Activated T-helper 9 cell treated with anti-CD3 and anti-CD28 coated beads, Interleukin-2, amount 50 U/mL, for 16 hours (primary cell): ENCODE results near the gene AARSD1.
"Not testable (repeated sequence)": the region's sequence is repeated elsewhere in the genome, so short reads cannot be mapped to it uniquely, and the experiment has no call there.

ENCODE experiments used
- DNase-seq: peaks from one replicate; pipeline ENCODE4 v3.0.0-alpha.2; 2020; ENCODE audit warnings: low read depth

AARSD1 gene, protein sequence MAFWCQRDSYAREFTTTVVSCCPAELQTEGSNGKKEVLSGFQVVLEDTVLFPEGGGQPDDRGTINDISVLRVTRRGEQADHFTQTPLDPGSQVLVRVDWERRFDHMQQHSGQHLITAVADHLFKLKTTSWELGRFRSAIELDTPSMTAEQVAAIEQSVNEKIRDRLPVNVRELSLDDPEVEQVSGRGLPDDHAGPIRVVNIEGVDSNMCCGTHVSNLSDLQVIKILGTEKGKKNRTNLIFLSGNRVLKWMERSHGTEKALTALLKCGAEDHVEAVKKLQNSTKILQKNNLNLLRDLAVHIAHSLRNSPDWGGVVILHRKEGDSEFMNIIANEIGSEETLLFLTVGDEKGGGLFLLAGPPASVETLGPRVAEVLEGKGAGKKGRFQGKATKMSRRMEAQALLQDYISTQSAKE

DNA sequence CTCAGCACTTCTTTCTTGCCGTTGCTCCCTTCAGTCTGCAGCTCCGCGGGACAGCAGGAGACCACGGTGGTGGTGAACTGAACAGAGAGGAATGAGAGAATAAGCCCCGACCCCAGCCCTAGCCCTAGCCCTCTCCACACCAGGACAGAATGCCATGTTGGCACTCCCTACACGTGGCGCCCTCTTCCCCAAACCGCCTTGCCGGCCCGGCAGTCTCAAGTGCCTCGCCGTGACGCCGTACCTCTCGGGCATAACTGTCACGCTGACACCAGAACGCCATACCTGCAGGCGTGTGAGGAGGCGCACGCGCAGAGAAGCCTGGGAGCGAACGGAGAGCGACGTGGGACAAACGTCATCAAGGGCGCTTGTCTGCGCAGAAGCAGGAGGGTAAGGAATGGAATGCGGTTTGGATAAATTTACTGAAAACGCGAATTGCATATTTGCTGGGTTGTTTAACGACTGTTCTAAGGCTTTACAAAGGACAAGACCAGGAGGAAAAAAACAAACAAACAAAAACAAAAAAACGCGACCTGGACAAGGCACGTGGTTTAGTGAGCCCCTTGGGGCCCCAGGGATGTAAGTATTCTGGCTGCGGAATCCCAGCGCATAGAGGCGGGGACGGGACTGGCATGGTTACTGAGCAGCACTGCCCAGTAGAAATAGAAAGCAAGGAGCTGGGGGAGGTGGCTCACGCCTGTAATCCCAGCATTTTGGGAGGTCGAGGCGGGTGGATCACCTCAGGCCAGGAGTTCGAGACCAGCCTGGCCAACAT lies at the start of gene AARSD1:
TSS of gene AARSD1 (minus strand) at position 294 of the 772 bp plus-strand sequence. CDS start at position 280, 14 bp downstream.
- peak; percentile 83 for DNase-seq

DNA sequence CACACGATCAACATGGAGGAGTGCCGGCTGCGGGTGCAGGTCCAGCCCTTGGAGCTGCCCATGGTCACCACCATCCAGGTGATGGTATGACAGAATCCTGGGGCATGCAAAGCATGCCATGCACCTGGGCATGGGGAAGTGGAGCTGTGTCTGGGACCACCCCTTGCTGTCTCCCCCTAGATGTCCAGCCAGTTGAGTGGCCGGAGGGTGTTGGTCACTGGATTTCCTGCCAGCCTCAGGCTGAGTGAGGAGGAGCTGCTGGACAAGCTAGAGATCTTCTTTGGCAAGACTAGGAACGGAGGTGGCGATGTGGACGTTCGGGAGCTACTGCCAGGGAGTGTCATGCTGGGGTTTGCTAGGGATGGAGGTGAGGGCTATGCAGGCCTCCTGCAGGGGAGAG lies 49.0 kb upstream of the AARSD1 start:
- no peak for DNase-seq

DNA sequence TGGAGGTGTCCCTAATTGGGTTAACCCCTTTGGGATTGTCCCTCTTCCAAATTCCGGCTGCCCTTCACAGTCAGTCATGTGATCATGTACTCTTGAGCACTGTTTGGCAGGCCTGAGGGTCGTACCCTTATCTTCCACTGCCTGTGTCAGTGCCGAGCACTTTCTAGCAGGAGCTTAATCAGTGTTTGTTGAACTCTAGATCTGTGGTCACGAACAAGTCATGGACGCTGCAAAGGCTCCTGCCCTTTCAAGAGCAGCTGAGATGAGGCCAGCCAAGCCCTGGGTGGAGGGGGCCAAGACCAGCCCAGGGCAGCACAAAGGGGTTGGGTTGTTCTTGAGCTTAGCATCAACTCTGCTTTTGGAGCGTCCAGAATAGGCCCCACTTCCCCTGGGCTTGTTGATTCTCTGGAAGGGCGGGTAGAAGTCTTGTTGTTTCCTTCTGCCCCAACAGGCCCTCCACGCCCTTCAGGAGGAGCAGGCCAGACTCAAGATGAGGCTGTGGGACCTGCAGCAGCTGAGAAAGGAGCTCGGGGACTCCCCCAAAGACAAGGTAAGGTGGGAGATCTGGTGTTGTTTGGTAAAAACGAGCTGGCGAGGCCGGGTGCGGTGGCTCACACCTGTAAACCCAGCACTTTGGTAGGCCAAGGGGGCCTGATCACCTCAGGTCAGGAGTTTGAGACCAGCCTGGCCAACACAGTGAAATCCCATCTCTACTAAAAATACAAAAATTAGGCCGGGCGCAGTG lies 47.6 kb upstream of the AARSD1 start:
- no peak for DNase-seq

DNA sequence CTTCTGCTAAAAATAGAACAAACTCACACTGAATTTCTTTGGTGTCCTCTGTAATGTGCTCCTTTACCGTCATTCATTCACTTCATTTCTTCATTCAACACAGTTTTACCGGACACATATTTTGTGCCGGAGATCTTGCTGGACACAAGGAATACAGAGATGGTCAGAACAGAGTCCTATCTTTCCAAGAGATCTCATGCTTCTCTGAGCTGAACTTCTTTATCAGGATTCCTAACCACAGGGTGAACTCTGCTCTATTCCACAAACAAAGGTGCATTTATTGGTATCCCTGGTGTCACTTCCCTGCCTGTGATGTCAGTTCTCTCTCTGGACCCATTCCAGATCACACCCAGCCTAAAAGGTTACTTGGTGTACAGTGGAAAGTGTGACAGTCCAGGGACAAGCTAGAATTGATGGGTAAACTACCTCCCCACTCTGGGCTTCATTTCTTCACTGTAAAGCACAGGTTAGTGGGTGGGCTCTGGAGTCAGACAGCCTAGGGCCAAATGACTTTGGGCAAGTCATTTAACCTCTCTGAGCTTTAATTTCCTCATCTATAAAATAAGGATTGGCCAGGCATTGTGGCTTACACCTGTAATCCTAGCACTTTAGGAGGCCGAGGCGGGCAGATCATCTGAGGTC lies 46.5 kb upstream of the AARSD1 start:
- DNase-seq: no peak

DNA sequence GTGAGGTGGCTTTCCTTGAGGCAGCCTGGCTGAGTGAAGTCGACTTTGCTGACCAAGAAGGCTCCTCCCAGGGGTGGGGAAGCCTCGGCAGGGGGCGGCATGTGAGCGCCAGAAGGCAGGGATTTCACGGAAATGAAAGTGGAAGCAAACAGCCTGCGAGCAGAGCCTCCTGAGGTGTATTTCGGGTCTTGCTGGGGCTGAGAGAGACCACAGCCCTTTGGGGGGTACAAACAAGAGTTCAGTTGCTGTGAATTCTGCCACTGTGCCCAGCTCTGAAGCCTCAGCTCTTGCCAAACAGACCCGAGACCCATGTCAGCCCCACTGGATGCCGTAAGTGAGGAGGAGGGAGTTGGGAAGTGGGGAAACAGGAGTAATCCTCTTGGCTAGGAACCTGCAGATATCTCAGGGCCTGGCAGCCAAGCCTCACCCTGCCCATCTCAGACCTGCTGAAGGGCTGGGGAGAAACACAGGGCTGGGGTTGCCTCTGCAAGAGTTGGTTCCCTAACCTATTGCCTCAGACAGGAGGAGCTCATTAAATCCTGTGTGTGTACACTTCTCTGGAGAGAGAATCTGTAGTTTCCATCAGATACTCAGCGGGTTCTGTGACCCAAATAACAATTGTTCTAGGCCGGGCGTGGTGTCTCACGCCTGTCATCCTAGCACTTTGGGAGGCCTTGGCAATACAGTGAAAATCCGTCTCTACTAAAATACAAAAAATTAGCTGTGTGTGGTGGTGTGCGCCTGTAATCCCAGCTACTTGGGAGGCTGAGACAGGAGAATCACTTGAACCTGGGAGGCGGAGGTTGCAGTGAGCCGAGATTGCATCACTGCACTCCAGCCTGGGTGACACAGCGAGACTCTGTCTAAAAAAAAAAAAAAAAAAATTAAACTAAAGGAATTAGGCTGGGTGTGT lies 42.6 kb upstream of the AARSD1 start, which contains the start of gene IFI35:
TSS of gene IFI35 (plus strand) at position 146 of the 913 bp plus-strand sequence. CDS start at position 310, 164 bp downstream.
- DNase-seq: peak; percentile 76

DNA sequence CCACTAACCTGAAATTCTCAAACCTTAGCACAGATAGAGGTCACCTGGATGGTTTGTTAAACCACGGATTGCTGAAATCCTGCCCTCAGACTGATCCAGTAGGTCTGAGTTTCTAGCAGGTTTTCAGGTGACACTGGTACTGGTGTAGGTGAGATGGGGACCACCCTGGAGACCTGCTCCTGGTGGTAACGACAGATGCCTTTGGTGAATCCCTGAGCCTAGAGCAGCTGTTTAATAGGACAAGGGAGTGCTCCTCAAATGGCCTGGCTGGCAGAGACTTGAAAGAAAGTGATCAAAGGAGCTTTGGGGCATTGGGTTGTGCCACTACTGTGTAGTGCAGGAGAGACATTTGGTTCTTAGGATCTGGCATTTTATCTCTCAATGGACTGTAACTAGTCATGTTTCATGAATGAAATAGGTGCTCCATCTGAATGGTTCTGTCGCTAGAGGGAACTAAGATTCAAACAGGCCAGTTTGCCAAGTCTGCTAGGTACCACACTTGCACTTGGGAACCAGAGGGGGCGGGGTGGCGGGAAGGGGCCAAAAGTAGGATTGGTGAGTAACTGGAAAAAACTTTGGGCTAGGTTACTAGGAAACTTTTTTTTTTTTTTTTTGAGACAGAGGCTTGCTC lies 39.4 kb upstream of the AARSD1 start:
- no peak for DNase-seq

DNA sequence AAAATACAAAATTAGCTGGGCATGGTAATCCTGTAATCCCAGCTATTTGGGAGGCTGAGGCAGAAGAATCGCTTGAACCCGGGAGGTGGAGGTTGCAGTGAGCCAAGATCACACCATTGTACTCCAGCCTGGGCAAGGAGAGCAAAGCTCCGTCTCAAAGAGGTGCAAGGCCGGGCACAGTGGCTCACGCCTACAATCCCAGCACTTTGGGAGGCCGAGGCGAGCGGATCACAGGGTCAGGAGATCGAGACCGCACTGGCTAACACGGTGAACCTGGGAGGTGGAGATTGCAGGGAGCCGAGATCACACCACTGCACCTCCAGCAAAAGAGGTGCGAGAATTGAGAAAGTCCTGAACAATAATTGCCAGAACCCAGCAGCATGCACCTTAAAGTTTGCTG lies 36.6 kb upstream of the AARSD1 start:
- not testable (repeated sequence) for DNase-seq

DNA sequence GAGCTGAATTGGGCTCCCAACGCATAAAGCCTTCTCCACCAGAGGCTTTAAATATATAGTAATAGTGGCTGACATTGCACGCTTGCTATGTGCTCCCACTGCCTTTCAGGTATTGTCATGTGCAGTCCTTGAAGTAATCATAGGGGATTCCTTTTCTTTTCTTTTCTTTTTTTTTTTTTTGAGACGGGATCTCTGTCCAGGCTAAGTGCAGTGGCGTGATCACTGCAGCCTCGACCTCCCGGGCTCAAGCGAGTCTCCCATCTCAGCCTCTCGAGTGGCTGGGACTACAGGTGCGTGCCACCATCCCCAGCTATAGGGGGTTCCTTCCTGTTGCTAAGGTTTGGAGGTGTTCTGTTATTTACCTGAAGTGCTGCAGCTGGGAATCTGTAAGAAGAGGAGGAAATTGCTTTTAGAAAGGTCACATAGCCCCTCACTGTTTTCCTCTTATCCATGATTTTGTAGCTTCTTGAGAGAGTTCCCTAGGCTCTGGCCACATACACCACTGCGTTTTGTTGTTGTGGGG lies 34.8 kb upstream of the AARSD1 start:
- DNase-seq: no peak

DNA sequence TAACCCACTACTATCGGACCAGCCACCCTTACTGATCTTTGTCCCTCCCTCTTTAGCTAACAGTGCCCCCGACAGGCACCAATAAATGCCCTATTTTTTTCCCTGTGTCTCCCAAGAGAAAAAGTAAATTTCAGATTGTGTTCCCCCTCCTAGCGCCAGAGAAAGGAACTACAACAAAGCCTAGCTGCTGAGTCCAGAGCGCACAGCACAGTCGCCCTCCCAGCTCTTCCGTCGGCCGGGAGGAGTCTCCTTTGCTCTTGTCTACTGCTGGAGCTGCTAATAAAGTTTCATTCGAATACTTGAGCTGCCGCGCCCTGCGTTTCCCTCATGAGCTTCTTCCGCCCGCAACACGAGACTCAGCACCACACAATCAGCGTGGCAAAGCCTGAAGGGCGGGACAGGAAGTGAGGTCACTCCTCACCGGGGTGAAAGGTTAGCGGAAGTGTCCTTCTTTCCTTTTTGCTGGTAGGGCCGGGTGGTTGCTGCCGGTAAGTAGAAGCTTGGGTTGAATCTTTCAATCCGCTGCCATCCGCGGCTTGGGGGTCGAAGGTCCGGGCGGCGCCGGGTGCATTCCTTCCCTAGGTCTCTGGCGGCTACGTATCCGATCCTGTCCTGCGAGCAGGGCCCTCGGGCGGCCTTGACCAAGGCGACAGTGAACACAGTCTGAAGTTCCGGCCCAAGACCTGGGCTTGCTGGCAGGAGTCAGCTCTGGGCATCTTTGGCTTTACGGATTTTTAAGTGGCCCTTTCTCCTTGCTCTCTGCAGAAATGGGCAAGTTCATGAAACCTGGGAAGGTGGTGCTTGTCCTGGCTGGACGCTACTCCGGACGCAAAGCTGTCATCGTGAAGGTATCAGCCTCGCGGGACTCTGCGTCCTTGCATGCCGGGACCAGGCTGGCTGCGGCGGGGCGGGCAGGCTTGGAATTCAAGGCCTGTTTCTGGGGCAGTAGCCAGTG lies 34.0 kb upstream of the AARSD1 start, which contains the start of gene RPL27:
TSS of gene RPL27 (plus strand) at position 436 of the 955 bp plus-strand sequence. CDS start at position 768, 332 bp downstream.
- DNase-seq: peak; percentile 95

DNA sequence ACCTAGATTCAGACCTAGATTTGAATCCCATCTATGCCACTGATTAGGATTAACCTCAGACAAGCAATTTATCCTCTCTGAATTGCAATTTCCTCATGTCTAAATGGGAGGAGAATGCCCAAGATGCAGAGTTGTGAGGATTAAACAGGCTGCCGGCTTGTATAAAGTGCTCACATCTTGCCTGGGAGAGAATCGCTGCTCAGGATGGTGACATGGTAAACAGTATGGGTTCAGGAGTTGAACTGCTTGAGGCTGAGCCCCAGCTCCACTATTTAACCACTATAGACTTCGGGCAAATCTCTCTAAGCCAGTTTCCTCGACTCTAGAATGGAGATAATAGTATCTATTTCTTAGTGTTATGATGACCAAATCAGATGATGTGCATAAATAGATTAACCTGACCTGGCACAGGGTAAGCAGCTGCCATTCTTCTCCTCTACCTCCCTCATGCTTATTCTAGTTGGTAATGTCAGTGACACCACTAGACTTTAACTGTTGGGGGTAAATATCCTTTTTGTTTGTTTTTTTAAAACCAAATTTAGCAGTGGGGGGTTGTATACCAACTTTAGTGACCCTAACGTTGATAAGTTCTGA lies 33.2 kb upstream of the AARSD1 start:
- no peak for DNase-seq

DNA sequence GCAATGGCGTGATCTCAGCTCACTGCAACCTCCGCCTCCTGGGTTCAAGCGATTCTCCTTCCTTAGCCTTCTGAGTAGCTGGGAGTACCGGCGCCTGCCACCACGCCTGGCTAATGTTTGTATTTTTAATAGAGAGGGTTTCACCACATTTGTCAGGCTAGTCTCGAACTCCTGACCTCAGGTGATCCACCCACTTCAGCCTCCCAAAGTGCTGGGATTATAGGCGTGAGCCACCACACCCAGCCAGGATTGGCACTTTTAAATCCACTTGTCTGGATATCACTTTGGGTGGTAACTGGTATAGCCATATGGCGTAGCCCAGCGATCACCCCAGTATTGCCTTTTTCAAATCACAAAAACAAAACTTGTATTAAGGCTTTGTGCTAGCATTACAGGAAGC lies 29.7 kb upstream of the AARSD1 start:
- not testable (repeated sequence) for DNase-seq

DNA sequence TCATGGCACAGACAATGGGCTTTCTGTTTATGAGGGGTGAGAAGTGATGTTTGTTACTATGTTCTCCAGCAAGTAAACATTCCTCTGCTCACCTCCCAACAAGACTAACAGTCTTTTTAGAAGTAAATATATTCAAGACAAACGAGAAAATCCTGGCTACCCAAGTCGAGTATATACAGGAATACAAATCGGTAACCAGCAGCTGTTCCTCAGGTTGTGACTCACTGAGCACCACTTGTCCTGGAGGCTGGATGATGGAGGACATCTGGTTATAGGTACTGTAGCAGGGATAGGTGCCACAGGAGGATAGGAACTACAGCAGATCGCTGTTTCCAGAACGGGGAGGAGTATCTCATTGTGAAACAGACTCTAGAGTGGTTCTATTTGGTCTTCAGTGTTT lies 28.6 kb upstream of the AARSD1 start:
- no peak for DNase-seq

DNA sequence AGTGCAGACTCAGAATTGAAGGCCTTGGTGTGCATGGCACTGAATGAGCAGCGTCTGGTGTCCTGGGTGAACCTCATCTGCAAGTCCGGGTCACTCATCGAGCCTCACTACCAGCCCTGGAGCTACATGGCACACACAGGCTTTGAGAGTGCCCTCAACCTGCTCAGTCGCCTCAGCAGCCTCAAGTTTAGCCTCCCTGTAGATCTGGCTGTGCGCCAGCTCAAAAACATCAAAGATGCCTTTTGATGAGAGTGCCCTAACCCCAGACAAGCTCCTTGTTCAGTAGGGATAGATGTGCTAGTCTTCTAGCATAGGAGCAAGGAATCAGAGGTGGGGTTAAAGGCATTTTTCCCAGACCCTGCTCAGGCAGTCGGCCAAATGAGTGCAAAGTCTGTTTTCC lies 27.2 kb upstream of the AARSD1 start:
- no peak for DNase-seq

DNA sequence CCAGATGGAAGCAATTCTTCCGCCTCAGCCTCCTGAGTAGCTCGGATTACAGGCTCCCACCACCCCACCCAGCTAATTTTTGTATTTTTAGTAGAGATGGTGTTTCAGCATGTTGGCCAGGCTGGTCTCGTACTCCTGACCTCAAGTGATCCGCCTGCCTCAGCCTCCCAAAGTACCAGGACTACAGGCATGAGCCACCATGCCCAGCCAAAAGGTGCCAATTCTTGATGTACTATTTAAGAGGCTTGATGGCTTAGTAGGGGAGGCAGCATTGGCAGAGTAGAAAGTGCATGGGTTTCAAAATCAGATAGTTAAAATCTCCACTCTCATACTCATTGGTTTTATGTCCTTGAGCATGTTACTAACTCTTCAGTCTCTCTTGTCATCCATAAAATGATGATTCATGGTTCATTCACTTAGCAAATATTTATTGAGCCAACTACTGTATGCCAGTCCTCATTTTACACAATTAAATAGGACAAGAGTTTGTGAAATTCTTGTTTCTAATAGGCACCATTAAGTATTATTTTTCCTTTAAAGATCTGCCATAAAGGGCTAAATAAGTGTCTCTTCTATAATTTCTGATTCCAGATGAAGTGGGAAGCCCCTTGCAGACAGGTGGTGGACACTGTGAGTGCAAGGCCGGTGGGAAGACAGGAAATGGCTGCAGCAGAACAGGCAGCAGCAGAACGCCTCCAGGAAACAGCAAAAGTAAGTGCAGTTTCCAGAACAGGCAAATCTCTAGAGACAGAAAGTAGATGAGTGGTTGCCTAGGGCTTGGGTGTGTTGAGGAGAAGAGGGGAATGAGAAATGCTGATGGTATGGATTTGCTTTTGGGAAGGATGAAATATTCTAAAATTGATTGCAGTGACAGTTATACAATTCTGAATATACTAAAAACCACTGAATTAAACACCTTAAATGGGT lies 25.7 kb upstream of the AARSD1 start:
- no peak for DNase-seq

DNA sequence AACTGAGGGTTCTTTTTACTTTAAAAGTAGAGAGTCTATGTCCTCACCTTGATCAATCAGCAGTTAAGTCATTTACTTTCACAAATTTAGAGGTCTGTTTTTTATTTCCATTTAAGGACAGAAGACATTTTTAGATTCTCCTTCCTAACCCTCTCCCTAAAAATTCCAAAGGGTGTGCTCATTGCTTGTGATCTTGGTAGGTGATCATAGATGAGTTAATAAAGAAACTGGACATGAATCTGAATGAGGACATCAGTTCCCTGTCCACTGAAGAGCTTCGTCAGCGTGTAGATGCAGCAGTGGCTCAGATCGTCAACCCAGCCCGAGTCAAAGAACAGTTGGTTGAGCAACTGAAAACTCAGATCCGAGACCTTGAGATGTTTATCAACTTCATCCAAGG lies 24.9 kb upstream of the AARSD1 start:
- no peak for DNase-seq

DNA sequence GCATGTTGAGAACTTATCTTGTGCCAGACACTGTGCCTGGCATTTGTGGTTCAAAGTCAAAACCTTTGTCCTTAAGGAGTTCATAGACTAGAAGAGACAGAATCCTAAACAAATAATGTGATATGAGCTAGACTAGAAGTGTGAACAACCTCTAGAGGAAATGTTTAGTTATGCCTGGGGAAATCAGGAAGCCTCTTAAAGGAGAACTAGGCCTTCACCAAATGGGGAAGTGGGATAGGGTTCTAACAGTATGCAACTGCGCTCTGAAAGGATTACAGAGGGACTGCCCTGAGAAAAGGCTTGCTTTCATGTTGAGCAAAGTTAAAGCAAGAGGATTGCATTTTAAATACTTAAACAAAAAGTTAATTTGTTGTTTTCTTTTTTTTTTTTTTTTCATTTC lies 21.0 kb upstream of the AARSD1 start:
- DNase-seq: no peak

DNA sequence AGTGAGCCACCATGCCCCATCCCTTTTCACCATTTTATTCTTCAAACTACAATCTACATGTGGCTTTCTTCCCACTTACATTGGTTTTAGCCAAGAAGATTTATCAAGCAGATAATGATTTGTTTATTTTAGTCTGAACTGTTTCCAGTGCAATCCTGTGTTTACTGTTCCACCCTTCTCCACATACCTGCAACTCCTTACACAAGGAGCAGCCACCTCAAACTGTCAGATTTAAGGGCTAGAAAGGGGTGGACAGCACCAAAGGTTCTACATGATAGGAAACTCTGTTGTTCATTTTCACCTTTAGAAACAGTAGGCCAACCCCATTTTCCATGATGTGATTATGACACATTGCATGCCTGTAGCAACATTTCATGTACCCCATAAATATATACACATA lies 18.0 kb upstream of the AARSD1 start:
- DNase-seq: no peak
